ENCODE data around the gene DLGAP3.

DNA sequence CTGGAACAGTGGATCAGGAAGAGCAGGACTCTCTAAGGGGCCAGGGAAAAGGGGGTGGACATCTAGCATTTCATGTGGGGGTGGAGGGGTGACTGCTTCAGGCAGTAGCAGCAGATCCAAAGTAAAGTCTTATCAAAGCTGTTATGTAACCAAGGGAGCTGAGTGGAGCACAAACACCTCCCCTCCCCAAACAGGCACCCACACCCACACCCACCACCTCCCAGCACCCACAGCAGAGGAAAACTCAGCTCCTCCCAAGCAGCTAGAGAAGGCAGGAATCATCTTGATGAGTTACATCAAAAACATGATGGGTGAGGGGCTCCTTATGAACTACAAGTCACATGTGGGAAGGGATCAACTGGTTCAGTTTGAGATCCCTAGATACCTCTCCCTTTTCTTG lies 6.0 kb downstream of the DLGAP3 start:
- TF ChIP-seq, protein P1, sequence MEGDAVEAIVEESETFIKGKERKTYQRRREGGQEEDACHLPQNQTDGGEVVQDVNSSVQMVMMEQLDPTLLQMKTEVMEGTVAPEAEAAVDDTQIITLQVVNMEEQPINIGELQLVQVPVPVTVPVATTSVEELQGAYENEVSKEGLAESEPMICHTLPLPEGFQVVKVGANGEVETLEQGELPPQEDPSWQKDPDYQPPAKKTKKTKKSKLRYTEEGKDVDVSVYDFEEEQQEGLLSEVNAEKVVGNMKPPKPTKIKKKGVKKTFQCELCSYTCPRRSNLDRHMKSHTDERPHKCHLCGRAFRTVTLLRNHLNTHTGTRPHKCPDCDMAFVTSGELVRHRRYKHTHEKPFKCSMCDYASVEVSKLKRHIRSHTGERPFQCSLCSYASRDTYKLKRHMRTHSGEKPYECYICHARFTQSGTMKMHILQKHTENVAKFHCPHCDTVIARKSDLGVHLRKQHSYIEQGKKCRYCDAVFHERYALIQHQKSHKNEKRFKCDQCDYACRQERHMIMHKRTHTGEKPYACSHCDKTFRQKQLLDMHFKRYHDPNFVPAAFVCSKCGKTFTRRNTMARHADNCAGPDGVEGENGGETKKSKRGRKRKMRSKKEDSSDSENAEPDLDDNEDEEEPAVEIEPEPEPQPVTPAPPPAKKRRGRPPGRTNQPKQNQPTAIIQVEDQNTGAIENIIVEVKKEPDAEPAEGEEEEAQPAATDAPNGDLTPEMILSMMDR (IDR thresholded peaks at IDR 0.05), result no peak
- no peak for TF ChIP-seq POLR2AphosphoS5 (IDR thresholded peaks at IDR 0.05)

Data from stomach (tissue), 4 donors.